ENCODE data around the gene USP19. TPM values are rescaled to one million over a fixed set of nuclear protein-coding genes. Genes with fewer than 3 reads are reported as not detected.

Gene USP19
- total RNA-seq, 2 donors from 2014 or later: 33.4 to 36.0 TPM

GRCh38 chr3:49151610-49152009 is 31.0 kb upstream of the USP19 start:
- H3K9me3 Mint-ChIP-seq: no peaks in the 10 kb centered on the region
- no peaks in the 10 kb centered on the region for H3K36me3 Mint-ChIP-seq (ENCODE audit: low read depth)

DNA sequence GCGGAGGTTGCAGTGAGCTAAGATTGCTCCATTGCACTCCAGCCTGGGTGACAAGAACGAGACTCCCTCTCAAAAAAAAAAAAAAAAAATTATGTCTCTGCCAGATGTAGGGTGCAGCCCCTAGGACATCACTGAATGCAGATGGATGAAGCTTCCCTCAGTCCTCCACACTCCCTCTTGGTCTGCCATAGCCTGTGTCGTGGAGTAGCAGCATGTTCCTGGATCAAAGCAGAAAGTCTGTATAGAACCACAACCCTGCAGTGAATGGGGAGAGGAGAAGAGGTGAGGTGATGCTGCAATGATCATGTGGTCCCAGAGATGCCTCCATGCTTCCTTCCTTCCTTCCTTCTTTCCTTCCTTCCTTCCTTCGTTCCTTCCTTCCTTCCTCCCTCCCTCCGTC is 27.5 kb upstream of the USP19 start:
- Mint-ChIP-seq H3K4me3 (no peak overlapping the region), H3K4me1 (no peaks in the 10 kb centered on the region)

More at GRCh38 chr3:49151610-49152009, 31.0 kb upstream of the USP19 start:
- H3K4me1 Mint-ChIP-seq: no peaks in the 10 kb centered on the region
- no peak for ATAC-seq (replicated peaks)
- no peaks in the 10 kb centered on the region for H3K27me3 Mint-ChIP-seq
- no peak overlapping the region for H3K4me3 Mint-ChIP-seq
- H3K27ac Mint-ChIP-seq: no peak overlapping the region

DNA sequence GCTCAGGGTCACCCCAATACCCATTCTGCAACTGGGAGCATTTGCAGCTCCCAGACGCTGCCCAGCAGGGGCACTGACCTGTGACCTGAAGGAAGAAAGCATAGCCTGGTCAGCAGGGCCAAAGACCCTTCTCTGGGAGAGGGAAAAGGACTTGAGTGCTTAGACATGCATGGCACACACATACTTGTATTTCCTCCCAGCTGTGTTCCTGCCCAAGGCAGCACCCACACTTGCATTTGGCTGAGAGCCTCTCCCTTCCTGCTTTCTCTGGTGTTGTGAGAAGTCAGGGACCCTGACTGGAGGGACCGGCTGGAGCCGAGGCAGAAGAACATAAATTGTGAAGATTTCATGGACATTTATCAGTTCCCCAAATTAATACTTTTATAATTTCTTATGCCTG is 19.5 kb upstream of the USP19 start:
- no peaks in the 10 kb centered on the region for H3K9me3 Mint-ChIP-seq
- no peaks in the 10 kb centered on the region for H3K36me3 Mint-ChIP-seq (ENCODE audit: low read depth)
- no peak overlapping the region for H3K27ac Mint-ChIP-seq
- H3K4me1 Mint-ChIP-seq: no peaks in the 10 kb centered on the region
- ATAC-seq (replicated peaks): no peak
- no peak overlapping the region for H3K4me3 Mint-ChIP-seq
- peaks cover 7% of the 10 kb centered on the region for H3K27me3 Mint-ChIP-seq

More for the DNA sequence above, 27.5 kb upstream of the USP19 start:
- no peak overlapping the region for H3K27ac Mint-ChIP-seq
- no peaks in the 10 kb centered on the region for H3K36me3 Mint-ChIP-seq (ENCODE audit: low read depth)
- no peaks in the 10 kb centered on the region for H3K9me3 Mint-ChIP-seq
- no peak for ATAC-seq (replicated peaks)
- no peaks in the 10 kb centered on the region for H3K27me3 Mint-ChIP-seq

DNA sequence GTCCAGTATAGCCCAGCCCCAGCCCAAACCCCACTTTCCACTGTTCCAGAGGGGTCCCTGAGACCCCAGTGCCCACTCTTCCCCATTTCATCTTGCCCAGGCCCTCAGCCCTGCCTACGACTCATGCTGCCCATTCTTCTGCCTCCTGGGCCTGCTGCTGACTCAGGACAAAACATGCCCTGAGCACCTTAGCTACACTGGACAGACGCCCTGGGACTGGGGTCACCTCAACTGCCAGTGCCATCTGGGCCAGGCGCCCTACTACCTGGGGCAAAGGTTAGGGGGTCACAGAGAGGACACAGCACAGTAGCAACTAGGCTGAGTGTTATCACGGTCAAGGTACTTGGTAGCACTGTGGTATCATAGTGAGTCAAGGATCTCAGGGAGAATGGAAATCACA is 14.9 kb upstream of the USP19 start:
- ATAC-seq (replicated peaks): no peak
- Mint-ChIP-seq H3K27me3 (peaks cover 15% of the 10 kb centered on the region), H3K27ac (no peak overlapping the region), H3K9me3 (no peaks in the 10 kb centered on the region), H3K36me3 (ENCODE audit: low read depth) (no peaks in the 10 kb centered on the region), H3K4me3 (no peak overlapping the region), H3K4me1 (no peaks in the 10 kb centered on the region)

GRCh38 chr3:49134471-49135265 is 14.0 kb upstream of the USP19 start:
- no peak overlapping the region for H3K27ac Mint-ChIP-seq
- peaks cover 15% of the 10 kb centered on the region for H3K27me3 Mint-ChIP-seq
- H3K36me3 Mint-ChIP-seq (ENCODE audit: low read depth): no peaks in the 10 kb centered on the region
- no peaks in the 10 kb centered on the region for H3K9me3 Mint-ChIP-seq
- no peak overlapping the region for H3K4me3 Mint-ChIP-seq
- H3K4me1 Mint-ChIP-seq: no peaks in the 10 kb centered on the region
- ATAC-seq (replicated peaks): no peak

DNA sequence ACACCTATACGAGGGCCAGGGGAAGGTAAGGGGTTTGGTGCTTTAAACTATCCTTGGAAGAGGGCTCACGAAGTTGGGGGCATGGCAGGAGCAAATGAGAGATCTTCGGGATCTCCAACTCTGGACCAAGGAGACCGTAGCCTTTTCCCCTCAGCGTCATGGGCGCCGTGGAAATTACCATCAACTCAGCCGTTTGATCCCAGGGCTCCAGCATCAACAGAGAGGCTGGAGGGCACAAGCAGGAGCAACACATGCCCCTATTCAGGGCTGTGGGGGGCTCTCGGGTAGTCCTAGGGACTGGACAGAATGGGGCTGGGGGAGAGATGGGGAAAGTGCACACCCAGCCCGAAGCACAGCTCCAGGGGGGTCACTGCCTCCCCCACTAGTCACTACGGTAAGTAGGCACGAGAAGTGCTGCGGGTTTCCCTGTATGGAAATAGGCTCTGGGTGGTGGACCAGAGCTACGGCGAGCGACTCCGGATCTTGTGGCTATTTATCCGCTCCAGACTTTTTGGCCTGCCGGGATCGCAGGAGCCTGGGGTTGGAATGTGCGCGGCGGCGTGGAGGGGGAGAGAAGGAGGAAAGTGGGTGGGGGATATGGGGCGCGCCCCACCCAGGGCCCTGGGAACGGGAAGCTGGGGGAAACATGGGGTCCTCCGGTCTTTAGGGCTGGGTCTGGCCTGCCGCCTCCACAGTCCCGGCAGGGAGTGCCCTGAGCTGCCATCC is 12.8 kb upstream of the USP19 start:
- no peak for ATAC-seq (replicated peaks)
- H3K36me3 Mint-ChIP-seq (ENCODE audit: low read depth): no peaks in the 10 kb centered on the region
- no peak overlapping the region for H3K4me3 Mint-ChIP-seq

DNA sequence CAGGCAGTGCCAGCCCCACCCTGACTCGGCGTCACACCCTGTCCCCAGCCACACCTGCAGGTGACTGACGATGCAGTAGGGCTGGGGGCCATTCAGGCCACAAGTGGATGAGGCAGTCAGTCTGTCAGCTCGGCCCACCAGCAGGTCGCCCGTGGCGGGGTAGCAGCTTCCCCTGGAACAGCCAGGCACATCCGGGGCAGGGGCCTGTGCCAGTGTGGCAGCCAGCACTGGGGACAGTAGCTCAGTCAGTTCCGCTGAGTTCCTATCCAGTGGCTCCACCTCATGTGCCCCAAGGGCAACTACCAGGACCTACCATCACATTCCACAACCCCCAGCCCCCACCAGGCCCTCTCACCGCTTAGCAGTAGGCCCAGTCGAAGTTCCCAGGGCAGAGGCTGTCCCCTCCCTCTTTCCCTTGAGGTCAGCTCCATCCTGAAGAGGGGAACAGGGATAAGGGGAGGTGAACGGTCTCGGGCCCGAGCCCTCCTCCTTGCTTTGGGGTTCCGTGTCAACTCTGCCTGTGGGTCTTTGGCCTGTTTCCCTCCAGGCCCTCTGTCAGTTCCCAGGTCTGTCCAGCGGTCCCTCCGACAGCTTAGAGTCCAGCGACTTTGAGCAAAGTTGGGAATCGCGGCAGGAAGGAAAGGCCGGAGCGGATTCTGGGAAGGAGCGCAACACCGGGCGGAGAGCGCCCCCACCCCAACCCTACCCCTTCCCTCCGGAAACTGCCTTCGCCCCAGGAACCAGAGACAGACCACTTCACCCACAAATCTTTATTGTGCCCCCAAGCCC is 12.0 kb upstream of the USP19 start, which contains the start of gene LAMB2:
TSS of gene LAMB2 (minus strand) at position 614 of the 789 bp plus-strand sequence. CDS start at position 431, 183 bp downstream.
- H3K4me1 Mint-ChIP-seq: no peaks in the 10 kb centered on the region
- H3K36me3 Mint-ChIP-seq (ENCODE audit: low read depth): no peaks in the 10 kb centered on the region
- no peak within 1 kb of the TSS for H3K27ac Mint-ChIP-seq
- H3K4me3 Mint-ChIP-seq: no peak within 1 kb of the TSS
- H3K27me3 Mint-ChIP-seq: peaks cover 14% of the 10 kb centered on the region
- ATAC-seq (replicated peaks): no peak
- no peaks in the 10 kb centered on the region for H3K9me3 Mint-ChIP-seq

More for the DNA sequence above, 12.8 kb upstream of the USP19 start:
- no peaks in the 10 kb centered on the region for H3K9me3 Mint-ChIP-seq
- no peaks in the 10 kb centered on the region for H3K4me1 Mint-ChIP-seq
- H3K27ac Mint-ChIP-seq: no peak overlapping the region
- H3K27me3 Mint-ChIP-seq: peaks cover 15% of the 10 kb centered on the region

DNA sequence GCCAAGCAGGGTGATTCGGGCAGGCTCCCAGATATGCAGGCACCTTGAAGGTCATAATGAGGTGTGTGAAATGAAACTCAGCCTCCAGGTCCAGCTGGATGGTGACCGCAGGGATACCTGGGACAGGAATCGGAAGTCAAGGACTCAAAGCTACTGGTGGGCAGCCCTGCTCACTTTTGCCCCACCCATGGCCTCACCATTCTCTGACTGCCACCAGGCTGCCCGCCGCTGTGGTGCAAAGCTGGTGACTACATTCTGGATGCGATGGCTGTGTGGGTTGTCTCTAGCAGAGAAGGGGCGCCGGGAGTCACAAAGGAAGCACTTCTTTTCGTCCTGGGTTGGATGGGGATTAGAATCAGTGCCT is 11.4 kb upstream of the USP19 start:
- H3K27me3 Mint-ChIP-seq: peaks cover 11% of the 10 kb centered on the region
- H3K27ac Mint-ChIP-seq: no peak overlapping the region
- no peaks in the 10 kb centered on the region for H3K4me1 Mint-ChIP-seq
- no peak overlapping the region for H3K4me3 Mint-ChIP-seq
- H3K9me3 Mint-ChIP-seq: no peaks in the 10 kb centered on the region
- ATAC-seq (replicated peaks): no peak
- H3K36me3 Mint-ChIP-seq (ENCODE audit: low read depth): no peaks in the 10 kb centered on the region

DNA sequence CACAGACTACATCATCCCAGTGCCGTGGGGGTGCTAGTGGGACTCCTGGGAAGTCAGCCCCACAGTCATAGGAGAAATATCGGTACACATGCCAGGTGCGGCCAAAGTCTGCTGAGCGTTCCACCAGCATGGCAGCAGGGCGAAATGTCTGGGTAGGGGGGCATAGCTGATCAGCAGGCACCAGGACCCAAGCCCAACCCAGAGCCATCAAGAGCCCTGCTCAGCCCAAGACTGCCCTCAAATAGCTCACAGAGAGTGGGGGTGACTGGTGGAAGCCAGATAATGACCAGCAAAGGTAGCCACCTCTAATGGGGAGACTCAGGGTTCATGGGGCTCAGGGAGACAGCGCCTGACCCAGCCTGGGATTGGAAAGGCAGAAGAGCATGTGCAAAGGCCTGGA is 11.0 kb upstream of the USP19 start:
- ATAC-seq (replicated peaks): no peak
- H3K4me1 Mint-ChIP-seq: no peaks in the 10 kb centered on the region
- no peaks in the 10 kb centered on the region for H3K36me3 Mint-ChIP-seq (ENCODE audit: low read depth)
- no peaks in the 10 kb centered on the region for H3K9me3 Mint-ChIP-seq
- H3K4me3 Mint-ChIP-seq: no peak overlapping the region
- no peak overlapping the region for H3K27ac Mint-ChIP-seq
- H3K27me3 Mint-ChIP-seq: peaks cover 11% of the 10 kb centered on the region

- Mint-ChIP-seq H3K4me3 (no peak overlapping the region), H3K27me3 (peaks cover 11% of the 10 kb centered on the region), H3K9me3 (no peaks in the 10 kb centered on the region), H3K4me1 (no peaks in the 10 kb centered on the region), H3K27ac (no peak overlapping the region), H3K36me3 (ENCODE audit: low read depth) (no peaks in the 10 kb centered on the region)
- no peak for ATAC-seq (replicated peaks)
Observed at GRCh38 chr3:49131040-49131439, 10.4 kb upstream of the USP19 start.

DNA sequence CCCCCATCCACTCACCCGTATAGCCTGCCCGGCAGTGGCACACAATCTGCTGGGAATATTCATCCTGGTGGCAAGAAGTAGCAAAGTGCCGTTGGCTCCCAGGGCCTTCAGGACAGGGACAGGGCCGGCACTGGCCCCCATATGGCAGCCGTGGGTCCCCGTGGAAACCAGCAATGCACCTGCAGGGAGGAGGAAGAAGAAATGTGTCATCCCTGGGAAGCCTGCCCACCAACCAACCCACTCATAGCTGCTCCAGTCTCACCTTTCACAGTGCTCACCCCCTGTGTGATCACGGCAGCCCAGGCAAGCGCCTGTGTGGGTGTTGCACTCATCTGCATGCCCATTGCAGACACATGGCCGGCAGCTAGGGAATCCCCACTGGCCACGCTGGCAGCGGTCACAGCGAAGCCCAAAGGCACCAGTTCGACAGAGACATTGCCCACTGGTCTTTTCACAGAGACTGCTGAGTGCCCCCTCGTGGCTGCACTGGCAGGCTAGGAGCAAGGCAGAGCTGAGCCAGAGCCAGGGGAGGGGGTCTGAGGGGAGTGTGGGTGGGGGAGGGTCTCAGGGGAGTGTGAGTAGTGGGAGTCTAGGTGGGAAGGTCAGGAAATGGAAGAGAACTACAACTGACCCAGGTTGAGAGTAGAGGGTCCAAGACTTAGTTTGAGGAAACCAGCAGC is 4.5 kb upstream of the USP19 start:
- Mint-ChIP-seq H3K4me1 (no peaks in the 10 kb centered on the region), H3K27me3 (no peaks in the 10 kb centered on the region), H3K36me3 (ENCODE audit: low read depth) (no peaks in the 10 kb centered on the region), H3K27ac (no peak overlapping the region), H3K9me3 (no peaks in the 10 kb centered on the region), H3K4me3 (no peak overlapping the region)
- no peak for ATAC-seq (replicated peaks)

DNA sequence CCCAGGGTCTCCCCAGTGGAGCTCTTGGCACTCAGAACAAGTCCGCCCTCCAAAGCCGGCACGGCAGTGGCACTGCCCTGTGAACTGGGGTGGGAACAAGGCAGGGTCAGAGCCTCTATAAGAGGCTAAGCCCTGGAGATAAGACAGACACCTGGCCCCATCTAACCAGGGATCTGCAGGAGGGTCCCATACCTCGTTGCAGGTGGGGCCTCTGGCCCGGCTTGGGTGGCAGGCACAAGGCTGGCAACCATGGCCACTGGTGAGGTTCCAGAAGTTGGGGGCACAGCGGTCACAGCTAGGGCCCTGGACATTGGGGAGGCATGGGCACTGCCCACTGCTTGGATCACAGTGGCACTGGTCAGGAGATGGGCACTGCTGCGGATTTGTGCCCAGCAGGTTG is 3.6 kb upstream of the USP19 start:
- Mint-ChIP-seq H3K27me3 (no peaks in the 10 kb centered on the region), H3K36me3 (ENCODE audit: low read depth) (peaks cover under 1% of the 10 kb centered on the region), H3K27ac (no peak overlapping the region), H3K4me3 (no peak overlapping the region), H3K4me1 (no peaks in the 10 kb centered on the region), H3K9me3 (no peaks in the 10 kb centered on the region)
- ATAC-seq (replicated peaks): no peak

DNA sequence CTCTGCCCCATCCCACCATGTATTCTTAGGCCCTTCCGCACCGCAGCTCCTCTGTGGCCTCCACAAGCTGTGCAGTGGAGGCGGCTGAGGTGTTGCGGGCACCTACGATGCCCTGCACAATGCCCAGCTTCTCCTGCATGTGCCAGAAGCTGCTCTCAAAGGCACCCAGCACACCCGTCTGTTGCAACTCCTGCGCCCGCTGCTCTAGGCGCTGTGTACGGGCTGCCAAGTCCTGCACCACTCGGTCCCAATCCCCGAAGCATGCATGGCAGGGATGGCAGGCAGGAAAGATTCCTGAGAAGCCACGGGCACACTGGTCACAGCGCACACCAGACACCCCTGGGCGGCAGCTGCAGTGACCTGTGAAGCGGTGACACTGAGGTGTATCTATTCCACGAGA is 3.1 kb upstream of the USP19 start:
- Mint-ChIP-seq H3K4me1 (no peaks in the 10 kb centered on the region), H3K27ac (no peak overlapping the region), H3K27me3 (no peaks in the 10 kb centered on the region), H3K4me3 (no peak overlapping the region), H3K36me3 (ENCODE audit: low read depth) (peaks cover 6% of the 10 kb centered on the region), H3K9me3 (no peaks in the 10 kb centered on the region)
- no peak for ATAC-seq (replicated peaks)

- Mint-ChIP-seq H3K9me3 (no peaks in the 10 kb centered on the region), H3K27ac (no peak overlapping the region)
Observed at GRCh38 chr3:49122886-49123545, 2.4 kb upstream of the USP19 start.

More at GRCh38 chr3:49122886-49123545, 2.4 kb upstream of the USP19 start:
- Mint-ChIP-seq H3K4me1 (no peaks in the 10 kb centered on the region), H3K27me3 (no peaks in the 10 kb centered on the region), H3K4me3 (no peak overlapping the region), H3K36me3 (ENCODE audit: low read depth) (peaks cover 13% of the 10 kb centered on the region)
- no peak for ATAC-seq (replicated peaks)
